GM19397 (cell line): Measurements from ENCODE around the gene RBMS1.

Experiments
- ATAC-seq: cut with Tn5 transposase; IDR thresholded peaks from one replicate; pipeline ENCODE4 v1.9.1; 2021; ENCODE audit warnings: mild to moderate bottlenecking, moderate library complexity; ENCODE audit not compliant: unreplicated experiment

Gene RBMS1

GRCh38 chr2:160493227-160494028, at the start of gene RBMS1:
Gene RBMS1, minus strand, starts transcription at chr2:160493807. Its CDS starts 444 bp downstream, at chr2:160493363.
- ATAC-seq: no peak

GRCh38 chr2:160541745-160542144, 48.1 kb upstream of the RBMS1 start:
- ATAC-seq: no peak

GRCh38 chr2:160538559-160539355, 45.1 kb upstream of the RBMS1 start:
- ATAC-seq: no peak

- no peak for ATAC-seq
Observed at GRCh38 chr2:160538115-160538514, 44.5 kb upstream of the RBMS1 start.

- ATAC-seq: no peak
Observed at GRCh38 chr2:160534996-160535395, 41.4 kb upstream of the RBMS1 start.

- no peak for ATAC-seq
Observed at GRCh38 chr2:160534249-160534648, 40.6 kb upstream of the RBMS1 start.

- ATAC-seq: no peak
Observed at GRCh38 chr2:160533482-160533881, 39.9 kb upstream of the RBMS1 start.

GRCh38 chr2:160532388-160532787, 38.8 kb upstream of the RBMS1 start:
- ATAC-seq: no peak

GRCh38 chr2:160522951-160523710, 29.5 kb upstream of the RBMS1 start:
- ATAC-seq: no peak

GRCh38 chr2:160517731-160518130, 24.1 kb upstream of the RBMS1 start:
- no peak for ATAC-seq

- ATAC-seq: no peak
Observed at GRCh38 chr2:160516547-160517365, 23.1 kb upstream of the RBMS1 start.

- no peak for ATAC-seq
Observed at GRCh38 chr2:160515120-160515519, 21.5 kb upstream of the RBMS1 start.

GRCh38 chr2:160513120-160513519, 19.5 kb upstream of the RBMS1 start:
- no peak for ATAC-seq

- ATAC-seq: no peak
Observed at GRCh38 chr2:160512491-160512890, 18.9 kb upstream of the RBMS1 start.

GRCh38 chr2:160510617-160511016, 17.0 kb upstream of the RBMS1 start:
- no peak for ATAC-seq

- no peak for ATAC-seq
Observed at GRCh38 chr2:160509016-160509415, 15.4 kb upstream of the RBMS1 start.

GRCh38 chr2:160507464-160507863, 13.9 kb upstream of the RBMS1 start:
- no peak for ATAC-seq

- ATAC-seq: no peak
Observed at GRCh38 chr2:160507046-160507407, 13.4 kb upstream of the RBMS1 start.

GRCh38 chr2:160506371-160507045, 12.9 kb upstream of the RBMS1 start:
- ATAC-seq: no peak

GRCh38 chr2:160505256-160505655, 11.6 kb upstream of the RBMS1 start:
- no peak for ATAC-seq
